HUES64 (cell line): ENCODE data around the gene FAAP24.
A peak's percentile ranks its signal among the peaks of the same experiment; 100 is the strongest.
"Not testable (repeated sequence)": the region's sequence is repeated elsewhere in the genome, so short reads cannot be mapped to it uniquely, and the experiment has no call there.

ENCODE experiments used
- H3K27ac ChIP-seq: 2 replicates; pipeline ENCODE4 v1.7.0; 2013; ENCODE audit warnings: low read depth, low read length, inconsistent platforms
- H3K27me3 ChIP-seq: 2 replicates; pipeline ENCODE4 v1.6.1; 2013; ENCODE audit warnings: mild to moderate bottlenecking, low read length; ENCODE audit not compliant: insufficient read depth
- H3K36me3 ChIP-seq: 2 replicates; pipeline ENCODE4 v1.6.1; 2013; ENCODE audit warnings: mild to moderate bottlenecking, low read length; ENCODE audit not compliant: insufficient read depth
- H3K4me1 ChIP-seq: 2 replicates; pipeline ENCODE4 v1.6.1; 2013; ENCODE audit warnings: mild to moderate bottlenecking, low read length, moderate library complexity; ENCODE audit not compliant: insufficient read depth
- H3K4me3 ChIP-seq: 2 replicates; pipeline ENCODE4 v1.5.1; 2013; ENCODE audit warnings: mild to moderate bottlenecking, low read length, moderate library complexity
- H3K9ac ChIP-seq: 2 replicates; pipeline ENCODE4 v1.6.1; 2013; ENCODE audit warnings: mild to moderate bottlenecking, low read depth, low read length
- H3K9me3 ChIP-seq: 2 replicates; pipeline ENCODE4 v1.6.1; 2013; ENCODE audit warnings: low read depth, low read length; ENCODE audit not compliant: insufficient read depth
- WGBS: fragments of 150-250, 120-280 bp; methylation state at CpG from one replicate; pipeline ENCODE4 v1.1.7; 2013; ENCODE audit warnings: missing lambda C conversion rate; 5-methylcytosine and 5-hydroxymethylcytosine counted together

Gene FAAP24

DNA sequence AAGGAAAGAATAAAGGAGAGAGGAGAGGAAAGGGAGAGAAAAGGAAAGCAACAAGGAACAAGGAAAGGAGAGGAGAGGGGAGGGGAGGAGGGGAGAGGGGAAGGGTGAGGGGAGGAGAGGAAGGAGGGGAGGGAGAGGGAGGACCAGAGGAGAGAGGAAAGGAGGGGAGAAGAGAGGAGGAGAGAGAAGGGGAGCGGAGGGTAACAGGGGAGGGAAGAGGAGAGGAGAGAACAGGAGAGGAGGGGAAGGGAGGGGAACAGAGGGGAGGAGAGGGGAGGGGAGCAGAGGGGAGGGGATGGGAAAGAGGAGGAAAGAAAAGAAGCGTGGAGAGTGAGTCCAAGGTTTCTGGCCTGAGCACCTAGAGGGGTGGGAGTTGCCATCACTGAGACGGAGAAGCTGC, 26.7 kb downstream of the FAAP24 start:
- Histone ChIP-seq H3K36me3 (peaks cover 54% of the 10 kb centered on the region), H3K27me3 (no peaks in the 10 kb centered on the region), H3K4me3 (no peak overlapping the region), H3K4me1 (no peaks in the 10 kb centered on the region), H3K9me3 (no peaks in the 10 kb centered on the region), H3K27ac (no peak overlapping the region), H3K9ac (no peak overlapping the region)
- WGBS = 85% methylated on average over 3 of the region's 3 CpGs

DNA sequence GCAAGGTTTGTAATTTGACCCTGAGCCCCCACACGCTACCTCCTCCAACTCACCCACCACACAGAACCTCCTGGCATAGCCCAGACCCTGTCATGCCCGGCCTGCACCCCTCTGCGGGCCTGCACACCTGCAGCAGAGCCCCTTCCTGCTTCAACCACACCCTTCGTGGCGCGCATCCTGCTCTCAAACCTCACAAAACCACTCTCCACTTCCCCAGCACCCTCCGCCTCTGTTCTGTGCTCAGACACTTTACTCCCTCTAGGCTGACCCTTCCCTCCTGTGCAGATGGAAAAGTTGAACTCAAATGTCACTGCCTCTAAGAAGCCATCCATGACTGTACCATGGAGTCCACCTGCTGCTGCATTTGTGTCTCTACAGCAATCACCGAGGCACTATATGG, 28.5 kb downstream of the FAAP24 start:
- no peak overlapping the region for H3K9ac ChIP-seq
- H3K36me3 ChIP-seq = peaks cover 45% of the 10 kb centered on the region
- 92% methylated on average over 8 of the region's 8 CpGs for WGBS
- no peak overlapping the region for H3K27ac ChIP-seq
- H3K4me1 ChIP-seq = no peaks in the 10 kb centered on the region
- H3K4me3 ChIP-seq = no peak overlapping the region
- H3K27me3 ChIP-seq = no peaks in the 10 kb centered on the region
- H3K9me3 ChIP-seq = no peaks in the 10 kb centered on the region

DNA sequence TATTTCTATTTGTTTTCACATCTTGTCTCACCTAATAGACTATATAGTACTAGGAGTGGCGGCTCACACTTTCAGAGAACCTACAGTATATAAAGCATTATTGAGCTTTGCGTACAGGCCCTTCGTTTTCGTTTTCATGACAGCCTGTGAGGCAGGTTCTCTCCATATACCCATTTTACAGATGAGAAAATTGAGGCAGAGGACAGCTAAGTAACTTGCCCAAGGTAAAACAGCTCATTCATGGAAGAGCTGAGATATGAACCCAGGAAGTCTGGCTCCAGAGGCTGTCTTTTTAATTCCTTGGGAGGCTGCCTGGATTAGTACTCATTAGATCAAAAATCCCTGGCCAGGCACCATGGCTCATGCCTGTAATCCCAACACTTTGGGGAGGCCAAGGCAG, 28.9 kb downstream of the FAAP24 start:
- H3K36me3 ChIP-seq = peaks cover 49% of the 10 kb centered on the region
- no peaks in the 10 kb centered on the region for H3K9me3 ChIP-seq
- H3K4me1 ChIP-seq = no peaks in the 10 kb centered on the region
- H3K27ac ChIP-seq = no peak overlapping the region
- no peak overlapping the region for H3K9ac ChIP-seq
- no peaks in the 10 kb centered on the region for H3K27me3 ChIP-seq
- no peak overlapping the region for H3K4me3 ChIP-seq
- 100% methylated on average over 4 of the region's 4 CpGs for WGBS

DNA sequence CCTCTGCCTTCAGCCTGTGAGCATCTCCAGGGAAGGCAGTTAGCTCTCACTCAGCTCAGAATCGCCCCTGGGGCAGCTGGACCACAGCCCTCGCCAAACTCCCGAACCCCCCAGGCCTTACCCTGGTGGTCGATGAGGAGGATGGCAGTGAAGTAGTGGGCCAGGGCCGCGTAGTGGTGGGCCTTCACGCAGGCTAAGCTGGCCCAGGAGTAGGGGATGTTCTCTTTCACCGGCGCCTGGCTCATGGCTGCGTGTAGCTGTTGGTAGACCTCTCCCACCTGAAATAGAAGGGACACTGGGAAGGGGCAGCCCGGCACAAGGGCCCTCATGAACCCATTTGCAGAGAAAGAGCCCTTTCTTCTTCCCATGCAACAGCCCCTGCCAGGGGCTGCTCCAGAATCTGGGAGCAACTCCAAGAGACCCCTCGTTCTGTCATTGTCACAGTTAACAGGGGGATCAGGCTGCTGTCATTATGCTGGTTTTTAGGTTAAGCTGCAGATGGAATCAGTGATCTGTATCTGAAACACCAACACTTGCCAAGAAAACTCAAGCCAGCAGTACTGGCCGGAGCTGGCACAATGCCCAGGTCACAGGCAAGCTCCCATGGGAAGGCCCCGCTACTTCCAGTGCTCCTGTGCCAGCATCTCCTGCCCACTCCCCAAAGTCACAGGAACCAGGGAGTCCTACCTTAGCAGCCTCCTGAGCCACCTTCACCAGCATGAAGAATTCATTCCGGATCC, 30.3 kb downstream of the FAAP24 start:
- not testable (repeated sequence) for H3K9ac ChIP-seq, H3K27me3 ChIP-seq
- 91% methylated on average over 15 of the region's 15 CpGs for WGBS

DNA sequence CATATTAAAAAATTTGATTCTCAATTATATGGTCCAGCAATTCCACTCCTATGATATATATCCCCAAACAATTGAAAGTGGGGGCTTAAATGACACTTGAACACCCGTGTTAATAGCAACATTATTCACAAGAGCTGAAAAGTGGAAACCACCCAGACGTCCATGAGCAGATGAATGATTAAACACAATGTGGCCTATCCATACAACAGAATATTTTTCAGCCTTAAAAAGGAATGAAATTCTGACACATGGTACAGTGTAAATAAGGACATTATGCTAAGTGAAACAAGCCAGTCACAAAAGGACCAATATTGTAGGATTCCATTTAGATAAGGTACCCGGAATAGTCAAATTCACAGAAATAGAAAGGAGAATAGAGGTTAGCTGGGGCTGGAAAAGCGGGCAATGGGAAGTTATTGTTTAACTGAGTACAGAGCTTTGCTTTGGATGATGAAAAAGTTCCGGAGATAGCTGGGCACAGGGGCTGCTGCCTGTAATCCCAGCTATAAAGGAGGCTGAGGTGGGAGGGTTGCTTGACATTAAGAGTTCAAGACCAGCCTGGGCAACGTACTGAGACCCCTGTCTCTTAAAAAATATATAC, 31.5 kb downstream of the FAAP24 start:
- not testable (repeated sequence) for H3K27ac ChIP-seq, H3K9me3 ChIP-seq, H3K27me3 ChIP-seq, H3K9ac ChIP-seq, H3K4me3 ChIP-seq, H3K4me1 ChIP-seq
- H3K36me3 ChIP-seq = peaks cover 59% of the 10 kb centered on the region
- 88% methylated on average over 5 of the region's 6 CpGs for WGBS

More for the DNA sequence above, 30.3 kb downstream of the FAAP24 start:
- not testable (repeated sequence) for H3K27ac ChIP-seq, H3K9me3 ChIP-seq, H3K4me1 ChIP-seq, H3K4me3 ChIP-seq
- H3K36me3 ChIP-seq = peaks cover 56% of the 10 kb centered on the region

DNA sequence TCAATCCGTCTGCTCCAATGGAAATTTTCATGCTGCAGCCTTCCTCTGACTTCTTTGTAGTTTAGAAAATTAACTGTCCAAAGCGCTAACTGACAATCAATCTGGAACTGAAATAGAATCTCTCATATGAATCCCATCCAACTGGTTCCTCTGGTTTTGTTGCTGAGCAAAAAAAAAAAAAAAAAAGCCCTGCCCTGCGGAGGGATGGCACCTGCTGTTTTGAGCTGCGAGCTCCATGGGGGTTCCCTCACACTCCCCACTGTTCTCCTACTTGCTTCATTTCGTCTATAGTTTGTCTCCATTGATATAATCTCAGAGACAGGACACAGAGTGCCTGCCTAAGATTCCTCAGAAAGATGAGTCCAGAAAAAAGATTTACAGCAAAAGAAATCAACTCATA, 33.4 kb downstream of the FAAP24 start:
- Histone ChIP-seq H3K9ac (no peak overlapping the region), H3K27ac (no peak overlapping the region), H3K27me3 (no peaks in the 10 kb centered on the region), H3K4me3 (no peak overlapping the region), H3K9me3 (no peaks in the 10 kb centered on the region), H3K36me3 (peaks cover 55% of the 10 kb centered on the region), H3K4me1 (no peaks in the 10 kb centered on the region)
- 62% methylated on average over 5 of the region's 5 CpGs for WGBS

DNA sequence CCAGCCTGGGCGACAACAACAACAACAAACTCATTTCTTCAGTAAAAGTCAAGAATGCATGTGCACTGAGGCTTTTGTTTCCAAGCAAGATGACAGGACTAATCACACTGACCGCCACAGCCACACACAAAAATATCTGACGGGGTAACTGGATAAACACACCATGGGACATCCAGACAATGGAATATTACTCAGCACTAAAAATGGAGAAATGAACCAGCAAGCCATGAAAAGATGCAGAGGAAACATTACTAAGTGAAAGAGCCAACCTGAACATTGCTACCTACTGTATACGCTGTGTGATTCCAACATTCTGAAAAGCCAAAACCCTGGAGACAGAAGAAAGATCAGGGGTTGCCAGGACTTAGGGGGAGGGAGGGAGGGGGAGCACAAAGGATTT, 36.7 kb downstream of the FAAP24 start:
- H3K4me1 ChIP-seq = no peaks in the 10 kb centered on the region
- H3K9me3 ChIP-seq = no peaks in the 10 kb centered on the region
- H3K36me3 ChIP-seq = peaks cover 51% of the 10 kb centered on the region
- no peaks in the 10 kb centered on the region for H3K27me3 ChIP-seq
- H3K9ac ChIP-seq = no peak overlapping the region
- 96% methylated on average over 3 of the region's 4 CpGs for WGBS
- no peak overlapping the region for H3K27ac ChIP-seq
- no peak overlapping the region for H3K4me3 ChIP-seq

DNA sequence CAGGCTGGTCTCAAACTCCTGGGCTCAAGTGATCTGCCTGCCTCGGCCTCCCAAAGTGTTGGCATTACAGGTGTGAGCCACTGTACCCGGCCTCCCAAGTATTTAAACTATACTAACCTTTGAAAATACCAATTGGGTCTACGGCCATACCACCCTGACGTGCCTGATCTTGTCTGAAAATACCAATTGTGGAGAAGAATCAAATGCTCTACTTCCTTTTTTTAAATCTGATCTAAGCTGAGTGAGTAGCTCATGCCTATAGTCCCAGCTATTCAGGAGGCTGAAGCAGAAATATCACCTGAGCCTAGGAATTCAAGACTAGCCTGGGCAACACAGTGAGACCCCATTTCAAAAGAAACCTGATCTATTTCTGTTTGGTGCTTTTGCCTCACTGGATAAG, 38.8 kb downstream of the FAAP24 start:
- H3K4me1 ChIP-seq, H3K9ac ChIP-seq, H3K27ac ChIP-seq, H3K4me3 ChIP-seq, H3K27me3 ChIP-seq, H3K9me3 ChIP-seq: not testable (repeated sequence)
- H3K36me3 ChIP-seq = peaks cover 46% of the 10 kb centered on the region
- 96% methylated on average over 4 of the region's 4 CpGs for WGBS

DNA sequence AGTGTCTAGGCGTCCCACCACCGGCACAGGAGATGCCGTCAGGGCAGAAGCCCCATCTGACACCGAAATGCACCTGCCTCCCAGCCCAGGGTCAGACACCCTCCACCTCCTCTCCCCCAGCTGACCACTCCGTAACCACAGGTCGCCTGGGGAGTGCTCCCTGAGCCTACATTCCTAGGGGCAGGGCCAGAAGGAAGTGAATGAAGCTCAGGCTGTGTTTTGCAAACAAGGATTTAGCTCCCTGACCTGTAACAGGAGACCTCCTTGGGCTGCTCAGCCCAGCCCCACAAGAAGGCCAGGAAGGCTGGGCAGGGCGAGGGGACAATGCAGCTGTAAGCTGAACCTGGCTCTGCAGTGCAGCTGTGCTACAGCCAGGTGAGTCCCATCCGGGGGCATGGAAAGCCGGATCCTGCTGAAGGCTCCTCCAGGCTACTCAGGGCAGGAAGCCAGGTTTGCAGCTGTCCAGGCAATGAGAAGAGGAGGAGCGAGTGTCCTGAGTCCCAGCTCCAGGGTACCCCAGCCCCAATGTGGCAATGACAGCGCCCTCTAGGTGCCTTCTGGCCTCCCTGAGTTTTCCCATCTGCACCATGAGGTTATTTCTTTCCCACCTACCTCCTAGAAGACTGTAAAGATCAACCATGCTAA, 50.6 kb downstream of the FAAP24 start:
- peaks cover 22% of the 10 kb centered on the region for H3K36me3 ChIP-seq
- 0 out of 2 replicates have a peak, but pooled peaks cover 7% of the 10 kb centered on the region for H3K4me1 ChIP-seq
- WGBS = 13% methylated on average over 11 of the region's 11 CpGs
- no peaks in the 10 kb centered on the region for H3K27me3 ChIP-seq
- peak overlapping the region; percentile 28; the same call in 1 of the 2 replicates for H3K4me3 ChIP-seq
- H3K9me3 ChIP-seq = no peaks in the 10 kb centered on the region
- peak overlapping the region; percentile 72 for H3K27ac ChIP-seq
- H3K9ac ChIP-seq = 0 out of 2 replicates have a peak overlapping the region, but pooled peaks have one; percentile 15

DNA sequence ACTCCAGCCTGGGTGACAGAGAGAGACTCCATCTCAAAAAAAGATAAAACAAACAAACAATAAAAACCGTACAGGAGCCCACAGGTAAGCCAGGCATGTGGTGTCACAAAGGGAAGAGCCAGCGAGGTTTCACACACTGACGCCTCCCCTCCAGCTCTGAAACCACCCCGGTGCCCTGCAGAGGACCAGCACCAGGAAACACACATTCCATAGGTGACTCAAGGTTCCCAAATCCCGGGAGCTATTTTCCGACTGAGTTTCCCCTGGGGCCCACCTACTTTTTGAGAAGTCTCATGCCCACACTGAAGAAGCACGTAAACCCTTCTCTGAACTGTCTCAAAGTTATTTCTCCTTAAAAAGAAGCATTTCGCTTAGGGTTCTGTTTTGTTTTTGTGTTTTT, 52.4 kb downstream of the FAAP24 start:
- no peak overlapping the region for H3K9ac ChIP-seq
- no peaks in the 10 kb centered on the region for H3K27me3 ChIP-seq
- H3K4me1 ChIP-seq = 0 out of 2 replicates have a peak, but pooled peaks cover 7% of the 10 kb centered on the region
- H3K4me3 ChIP-seq = no peak overlapping the region
- no peaks in the 10 kb centered on the region for H3K9me3 ChIP-seq
- WGBS = 90% methylated on average over 8 of the region's 8 CpGs
- 0 out of 2 replicates have a peak overlapping the region, but pooled peaks have one; percentile 35 for H3K27ac ChIP-seq
- peaks cover 19% of the 10 kb centered on the region for H3K36me3 ChIP-seq

DNA sequence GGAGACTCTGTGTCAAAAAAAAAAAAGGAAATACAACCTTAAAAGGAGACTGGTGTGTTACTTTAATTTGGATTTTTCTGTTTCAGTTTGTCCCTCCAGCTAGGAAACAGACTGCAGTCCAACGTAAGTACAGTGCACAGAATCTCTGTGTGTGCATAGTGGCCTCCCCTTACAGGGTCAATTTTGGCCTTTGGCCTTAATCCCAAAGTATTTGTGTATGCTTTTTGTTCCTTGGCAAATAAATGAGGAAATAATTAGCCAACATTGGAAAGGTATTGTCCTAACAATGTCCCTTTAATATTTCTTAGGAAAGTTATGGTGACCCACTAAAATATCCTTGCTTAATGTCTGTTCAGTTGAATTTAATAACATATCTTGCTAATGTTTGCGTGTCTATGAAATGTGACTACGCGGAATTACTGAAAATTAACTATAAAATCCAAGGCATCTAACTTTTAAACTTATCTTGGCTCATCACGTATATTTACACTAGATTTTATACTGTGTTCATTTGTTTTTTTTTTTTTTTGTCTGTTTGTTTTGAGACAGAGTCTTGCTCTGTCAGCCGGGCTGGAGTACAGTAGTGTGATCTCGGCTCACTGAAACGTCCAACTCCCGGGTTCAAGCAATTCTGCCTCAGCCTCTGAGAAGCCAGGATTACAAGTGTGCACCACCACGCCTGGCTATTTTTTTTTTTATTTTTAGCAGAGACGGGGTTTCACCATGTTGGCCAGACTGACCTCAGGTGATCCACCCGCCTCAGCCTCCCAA, 53.6 kb downstream of the FAAP24 start:
- not testable (repeated sequence) for H3K4me1 ChIP-seq, H3K27ac ChIP-seq

More for the DNA sequence above, 53.6 kb downstream of the FAAP24 start:
- not testable (repeated sequence) for H3K4me3 ChIP-seq, H3K27me3 ChIP-seq, H3K9ac ChIP-seq
- 94% methylated on average over 8 of the region's 12 CpGs for WGBS
- Histone ChIP-seq H3K36me3 (peaks cover 20% of the 10 kb centered on the region), H3K9me3 (peaks cover 12% of the 10 kb centered on the region)
